NCI-H1930 (cell line): Measurements from ENCODE around the gene CARD19.
"Not testable (repeated sequence)": the region's sequence is repeated elsewhere in the genome, so short reads cannot be mapped to it uniquely, and the experiment has no call there.

Experiments
- DNase-seq, 2 experiments: peaks; one replicate each; lab custom pipeline; 2025; lab: John Stamatoyannopoulos, UW

CARD19 gene

DNA sequence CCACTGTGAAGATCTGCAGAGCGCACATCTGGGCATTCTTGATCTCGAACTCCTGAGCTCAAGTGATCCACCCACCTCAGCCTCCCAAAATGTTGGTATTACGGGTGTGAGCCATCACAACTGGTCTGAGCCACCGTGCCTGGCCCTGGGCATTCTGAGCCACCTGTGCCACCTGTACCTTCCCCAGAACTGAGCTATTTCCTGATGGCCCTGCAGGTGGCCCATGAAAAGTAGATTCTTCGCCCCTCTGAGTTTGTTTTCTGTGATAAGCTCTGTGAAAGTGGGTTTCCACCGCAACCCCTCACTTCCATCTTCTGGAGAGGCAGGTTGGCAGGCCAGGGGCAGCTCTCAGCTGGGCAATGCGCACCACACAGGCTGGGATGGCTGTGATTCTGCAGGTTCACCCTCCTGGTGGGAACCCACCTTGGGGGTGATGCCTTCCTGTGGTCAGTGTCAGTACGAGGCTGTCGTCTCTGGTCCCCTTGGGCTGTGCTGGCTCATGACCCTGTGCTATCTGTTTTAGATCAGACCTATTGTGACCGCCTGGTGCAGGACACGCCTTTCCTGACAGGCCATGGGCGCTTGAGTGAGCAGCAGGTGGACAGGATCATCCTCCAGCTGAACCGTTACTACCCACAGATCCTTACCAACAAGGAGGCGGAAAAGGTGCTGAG, 11.3 kb downstream of the CARD19 start:
- no peak for DNase-seq

DNA sequence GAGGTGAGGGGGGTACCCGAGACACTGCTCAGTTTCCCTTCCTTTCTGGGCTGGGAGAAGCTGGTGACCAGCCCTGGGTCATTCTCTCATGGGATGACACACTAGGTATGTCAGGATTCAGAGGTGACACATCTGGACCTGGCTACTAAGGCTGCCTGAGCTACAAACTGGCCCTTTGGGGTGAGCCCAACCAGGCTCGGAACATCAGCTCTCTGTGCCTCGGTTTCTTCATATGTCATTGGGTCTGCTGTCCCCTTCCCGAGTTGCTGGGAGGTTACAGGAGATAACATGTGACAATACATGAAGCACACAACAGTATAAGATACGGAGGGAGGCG, 11.8 kb downstream of the CARD19 start:
- DNase-seq: no peak

DNA sequence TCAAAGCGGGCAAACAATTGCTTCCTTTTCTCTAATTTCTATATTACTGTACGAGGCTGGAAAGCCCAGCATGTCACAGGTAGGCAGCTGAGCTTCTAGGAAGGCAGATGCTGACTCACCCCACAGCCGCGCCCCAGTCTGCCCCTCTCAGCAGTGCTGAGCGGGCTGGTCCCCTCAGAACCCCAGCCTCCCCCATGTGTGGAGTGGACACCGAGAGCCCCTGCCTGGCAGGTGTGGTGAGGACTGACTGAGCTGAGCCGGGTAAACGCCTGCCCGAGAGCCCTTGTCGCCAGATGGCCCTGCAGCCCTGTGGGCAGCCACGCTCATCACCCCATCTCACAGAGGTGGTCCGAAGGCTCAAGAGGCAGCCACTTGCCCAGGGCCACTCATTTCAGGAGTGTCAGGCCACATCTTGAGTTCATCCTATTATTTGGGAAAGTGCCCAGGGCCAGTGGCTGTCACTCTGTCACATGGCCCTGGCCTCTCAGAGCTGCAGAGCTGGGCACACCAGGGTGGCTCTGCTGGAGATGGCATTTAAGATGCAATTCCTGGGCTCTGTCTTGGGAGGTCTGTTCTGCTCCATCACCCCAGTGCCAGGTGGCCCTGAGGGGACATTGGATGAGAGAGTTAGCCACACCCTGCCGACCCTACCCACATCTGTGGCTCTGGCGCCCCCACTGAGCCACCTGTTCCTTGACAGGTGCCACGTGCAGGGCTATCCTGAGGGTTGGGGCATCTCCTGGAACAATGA, 12.4 kb downstream of the CARD19 start:
- DNase-seq: no peak

DNA sequence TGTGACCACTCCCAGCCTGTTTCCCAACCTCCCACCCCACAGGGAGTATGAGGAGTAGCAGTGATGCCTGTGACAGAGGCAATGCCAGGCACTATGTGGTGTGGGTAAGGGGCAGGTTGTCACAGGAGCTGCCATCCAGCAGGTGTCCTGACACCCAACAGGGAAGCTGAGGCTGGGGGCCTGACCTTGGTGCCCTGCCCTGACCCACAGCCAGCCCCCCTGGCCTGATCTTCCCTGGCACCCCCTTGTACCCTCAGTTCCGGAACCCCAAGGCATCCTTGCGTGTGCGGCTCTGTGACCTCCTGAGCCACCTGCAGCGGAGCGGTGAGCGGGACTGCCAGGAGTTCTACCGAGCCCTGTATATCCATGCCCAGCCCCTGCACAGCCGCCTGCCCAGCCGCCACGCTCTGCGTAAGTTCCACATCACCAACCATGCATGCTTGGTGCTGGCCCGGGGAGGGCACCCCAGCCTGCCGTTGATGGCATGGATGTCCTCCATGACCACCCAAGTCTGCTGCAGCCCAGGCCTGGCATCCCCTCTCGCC, 14.4 kb downstream of the CARD19 start:
- DNase-seq: no peak

DNA sequence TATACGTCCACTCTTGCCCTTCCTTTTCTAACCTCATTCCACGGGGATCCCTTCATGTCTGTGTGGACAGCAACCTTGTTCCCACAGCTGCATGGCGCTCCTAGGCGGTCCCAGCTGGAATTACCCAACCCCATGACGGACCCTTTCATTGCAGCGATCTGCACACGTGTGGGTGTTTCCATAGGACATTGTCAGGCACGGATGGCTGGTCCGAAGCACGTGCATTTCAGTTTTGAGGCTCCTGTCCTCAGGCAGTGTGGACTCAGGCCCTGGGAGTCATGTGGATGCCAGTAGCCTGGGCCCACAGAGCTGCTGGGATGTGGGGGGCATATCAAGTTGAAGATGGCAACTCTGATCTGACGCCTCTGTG, 15.0 kb downstream of the CARD19 start:
- DNase-seq: no peak

DNA sequence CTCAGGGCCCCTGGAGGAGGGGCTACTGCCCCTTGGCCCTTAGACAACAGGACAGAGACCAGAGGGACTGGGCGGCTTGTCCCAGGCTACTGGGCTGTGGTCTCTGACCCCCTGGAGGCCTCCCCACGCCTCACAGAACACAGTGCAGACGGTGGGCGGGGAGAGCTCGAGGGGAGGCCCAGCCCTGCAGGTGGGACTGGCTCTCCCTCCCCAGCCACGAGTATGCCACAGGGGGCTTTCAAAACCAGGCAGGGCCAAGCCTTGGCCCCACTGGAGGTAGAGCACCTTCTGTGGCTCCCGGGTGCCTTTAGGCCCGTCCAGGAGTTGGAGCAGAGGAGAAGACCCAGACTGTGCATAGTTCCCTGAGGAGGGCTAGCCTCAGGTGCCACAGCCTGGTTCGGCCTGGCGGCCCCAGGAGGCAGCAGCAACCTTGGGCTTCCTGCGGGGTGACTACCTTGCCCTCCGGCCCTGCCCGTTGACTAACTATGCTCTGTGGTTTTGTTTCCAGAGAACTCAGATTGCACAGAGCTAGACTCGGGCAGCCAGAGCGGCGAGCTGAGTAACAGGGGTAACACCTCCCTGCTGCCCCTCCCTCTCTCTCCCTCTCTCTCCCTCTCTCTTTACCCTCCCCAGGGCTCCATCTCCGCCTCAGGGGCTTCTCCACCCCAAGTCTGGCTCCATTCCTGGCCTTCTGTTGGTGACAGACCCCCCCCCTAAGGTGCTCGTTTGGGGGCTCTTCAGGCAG, 15.5 kb downstream of the CARD19 start:
- DNase-seq: no peak

DNA sequence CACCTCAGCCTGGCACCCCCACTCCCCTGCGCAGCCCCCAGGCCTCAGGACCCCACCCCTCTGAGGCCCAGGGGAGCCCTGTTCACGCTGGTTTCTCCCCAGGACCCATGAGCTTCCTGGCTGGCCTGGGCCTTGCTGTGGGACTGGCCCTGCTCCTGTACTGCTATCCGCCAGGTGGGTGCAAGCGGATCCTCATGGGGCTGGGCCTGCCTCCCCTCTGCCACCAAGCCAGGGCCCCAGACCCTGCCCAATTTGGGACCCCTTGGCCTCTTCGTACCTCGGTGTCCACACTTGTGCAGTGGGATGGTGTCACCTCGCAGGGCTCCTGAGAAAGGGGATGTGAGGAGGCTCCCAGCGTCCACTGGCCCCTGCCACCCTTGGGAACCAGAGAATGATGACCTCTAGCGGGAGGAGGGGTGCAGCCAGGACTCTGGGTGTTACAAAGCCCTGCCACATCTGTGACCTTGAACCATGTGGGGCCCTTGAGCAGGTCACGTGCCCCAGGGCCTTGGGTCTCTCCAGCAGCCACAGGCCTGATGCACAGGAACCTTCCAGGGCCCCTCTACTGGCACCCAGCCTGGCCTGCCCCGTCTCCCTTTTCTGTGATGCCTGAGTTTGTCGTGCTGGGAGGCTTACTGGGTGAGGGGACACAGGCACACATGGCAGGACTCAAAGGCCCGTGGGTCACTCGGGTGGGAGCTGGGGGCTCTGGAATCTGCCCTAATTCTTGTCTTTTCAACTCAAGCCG, 16.3 kb downstream of the CARD19 start:
- DNase-seq: no peak

DNA sequence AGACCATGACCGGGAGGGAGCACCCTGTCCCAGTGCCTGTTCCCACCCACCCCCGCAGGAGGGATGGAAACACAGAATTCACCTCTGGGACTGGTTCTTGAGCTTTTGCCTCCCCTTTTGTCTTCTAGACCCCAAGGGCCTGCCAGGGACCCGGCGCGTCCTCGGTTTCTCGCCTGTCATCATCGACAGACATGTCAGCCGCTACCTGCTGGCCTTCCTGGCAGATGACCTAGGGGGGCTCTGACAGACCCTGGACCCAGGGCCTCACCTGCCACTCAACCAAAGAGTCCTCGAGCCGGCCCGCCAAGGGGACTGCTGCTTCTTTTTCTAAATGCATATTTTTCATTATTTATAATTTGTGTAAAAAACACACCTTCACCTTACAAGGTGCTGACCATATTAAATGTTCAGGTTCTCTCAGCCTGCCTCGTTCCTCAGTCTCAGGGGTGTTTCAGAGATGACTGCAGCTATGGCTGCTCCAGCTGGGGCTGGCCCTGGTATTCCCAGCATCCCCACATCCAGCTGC, 16.9 kb downstream of the CARD19 start:
- no peak for DNase-seq

DNA sequence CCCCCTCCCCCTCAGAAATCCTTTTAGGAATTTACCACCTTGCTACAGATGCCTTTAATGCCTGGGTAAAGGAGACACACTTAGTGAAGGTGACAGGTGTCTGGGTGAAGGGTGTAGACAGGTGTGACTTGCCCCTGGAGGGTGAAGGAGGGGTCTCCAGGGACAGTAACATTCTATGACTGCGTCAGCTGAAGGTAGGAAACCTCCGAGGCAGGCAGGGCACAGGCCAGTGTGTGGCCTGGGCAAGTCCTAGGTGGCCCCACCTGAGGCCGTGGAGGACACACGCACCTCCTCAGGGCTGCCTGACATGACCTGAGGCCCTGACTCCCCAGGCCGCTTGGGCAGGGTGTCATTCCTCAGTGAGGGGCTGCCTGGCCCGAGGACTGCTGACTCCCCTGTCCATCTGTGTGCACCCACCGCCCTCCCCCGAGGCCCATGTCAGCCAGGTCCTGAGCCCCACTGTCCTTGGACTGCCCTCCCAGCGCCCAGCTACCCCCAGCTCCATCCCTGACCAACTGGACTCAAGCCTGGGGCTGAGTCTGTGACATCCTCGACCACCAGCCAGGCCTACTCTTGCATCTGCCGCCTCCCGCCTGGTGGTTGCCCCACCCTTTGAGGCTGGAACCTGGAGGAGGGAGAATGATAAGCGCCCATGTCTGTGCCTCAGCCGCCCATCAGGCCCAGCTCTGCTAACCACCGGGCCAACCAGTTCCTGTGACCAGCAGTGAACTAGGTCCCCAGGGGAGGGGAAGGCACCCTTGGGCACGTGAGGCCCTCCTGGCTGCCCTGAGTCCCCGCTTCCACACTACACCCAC, 18.4 kb downstream of the CARD19 start:
- no peak for DNase-seq

DNA sequence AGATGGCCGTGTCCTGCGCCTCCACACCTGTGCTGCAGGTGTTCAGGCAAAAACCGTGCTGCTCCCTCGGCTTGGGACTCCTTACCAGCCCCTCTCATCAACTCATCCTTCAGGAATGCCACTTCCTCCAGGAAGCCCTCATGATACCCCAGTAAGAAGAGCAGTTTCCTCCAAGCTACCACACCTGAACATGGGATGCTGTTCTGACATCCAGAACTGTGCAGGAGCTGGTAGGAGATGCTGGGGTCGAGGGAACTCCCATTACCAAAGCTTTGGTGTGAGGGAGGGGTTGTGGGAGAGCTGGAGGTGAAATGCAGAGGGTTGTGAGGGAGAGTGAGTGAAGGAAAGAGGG, 18.9 kb downstream of the CARD19 start:
- DNase-seq: no peak

DNA sequence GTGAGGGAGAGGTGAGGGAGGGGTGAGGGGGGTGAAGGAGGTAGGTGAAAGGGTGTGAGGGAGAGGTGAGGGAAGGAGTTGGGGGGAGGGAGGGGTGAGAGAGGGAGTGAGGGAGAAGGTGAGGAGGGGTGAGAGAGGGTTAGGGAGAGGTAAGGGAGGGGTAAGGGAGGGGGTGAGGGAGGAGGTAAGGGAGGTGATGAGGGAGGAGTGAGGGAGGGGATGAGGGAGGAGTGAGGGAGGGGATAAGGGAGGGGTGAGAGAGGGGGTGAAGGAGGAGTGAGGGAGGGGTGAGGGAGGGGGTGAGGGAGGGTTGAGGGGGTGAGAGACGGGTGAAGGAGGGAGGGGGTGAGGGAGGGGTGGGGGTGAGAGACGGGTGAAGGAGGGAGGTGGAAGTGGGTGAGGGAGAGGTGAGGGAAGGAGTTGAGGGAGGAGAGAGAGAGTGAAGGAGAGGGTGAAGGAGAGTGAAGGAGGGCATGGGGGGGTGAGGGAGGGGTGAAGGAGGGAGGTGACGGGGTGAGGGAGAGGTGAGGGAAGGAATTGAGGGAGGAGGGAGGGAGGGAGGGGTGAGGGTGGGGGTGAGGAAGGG, 19.6 kb downstream of the CARD19 start:
- no peak for DNase-seq

DNA sequence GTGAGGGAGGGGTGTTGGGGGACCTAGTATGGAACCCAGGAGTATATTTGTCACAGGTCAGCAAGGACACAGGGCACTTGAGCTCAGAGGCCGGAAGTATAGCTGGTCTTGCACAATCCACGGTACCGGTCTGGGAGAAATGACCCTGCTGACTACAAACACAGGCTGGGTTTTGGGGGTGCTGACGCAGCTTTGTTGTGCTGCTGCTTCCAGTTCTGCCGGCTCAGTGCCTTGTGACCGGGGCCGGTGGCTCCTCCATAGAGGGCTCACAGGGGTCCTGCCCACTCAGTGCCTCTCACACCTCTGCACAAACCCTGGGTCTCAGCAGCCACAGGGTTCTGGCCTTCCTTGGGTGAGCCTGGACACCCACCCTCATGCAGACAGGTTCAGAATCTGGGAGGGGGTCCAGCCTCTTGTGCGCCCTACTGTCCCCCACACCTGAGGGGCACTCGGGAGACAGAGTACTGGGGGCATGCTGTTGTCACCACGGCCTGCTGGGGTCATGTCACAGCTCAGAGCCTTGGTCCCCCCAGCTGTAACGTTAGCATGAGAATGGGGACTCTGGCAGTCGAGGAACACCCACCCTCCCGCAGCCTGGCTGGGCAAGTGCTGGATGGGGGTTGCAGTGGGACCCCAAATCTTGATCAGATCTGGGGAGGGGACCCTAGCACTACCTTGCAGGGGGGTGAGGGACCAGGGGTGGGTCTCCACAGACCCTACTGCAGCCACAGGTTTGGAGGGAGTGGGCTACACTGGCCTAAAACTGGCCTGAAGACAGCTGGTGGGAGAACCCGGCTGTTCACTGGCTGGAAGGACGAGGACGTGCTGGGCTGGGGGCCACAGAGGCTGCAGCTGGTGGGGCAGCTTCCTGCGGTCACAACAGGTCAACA, 20.3 kb downstream of the CARD19 start:
- no peak for DNase-seq

DNA sequence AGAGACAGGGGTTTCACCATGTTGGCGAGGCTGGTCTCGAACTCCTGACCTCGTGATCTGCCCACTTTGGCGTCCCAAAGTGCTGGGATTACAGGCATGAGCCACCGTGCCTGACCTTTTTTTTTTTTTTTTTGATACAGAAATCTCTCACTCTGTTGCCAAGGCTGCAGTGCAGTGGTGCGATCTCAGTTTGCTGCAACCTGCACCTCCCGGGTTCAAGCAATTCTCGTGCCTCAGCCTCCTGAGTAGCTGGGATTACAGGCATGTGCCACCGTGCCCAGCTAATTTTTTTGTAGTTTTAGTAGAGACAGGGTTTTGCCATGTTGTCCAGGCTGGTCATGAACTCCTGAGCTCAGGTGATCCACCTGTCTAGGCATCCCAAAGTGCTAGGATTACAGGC, 21.5 kb downstream of the CARD19 start:
- DNase-seq: not testable (repeated sequence)

DNA sequence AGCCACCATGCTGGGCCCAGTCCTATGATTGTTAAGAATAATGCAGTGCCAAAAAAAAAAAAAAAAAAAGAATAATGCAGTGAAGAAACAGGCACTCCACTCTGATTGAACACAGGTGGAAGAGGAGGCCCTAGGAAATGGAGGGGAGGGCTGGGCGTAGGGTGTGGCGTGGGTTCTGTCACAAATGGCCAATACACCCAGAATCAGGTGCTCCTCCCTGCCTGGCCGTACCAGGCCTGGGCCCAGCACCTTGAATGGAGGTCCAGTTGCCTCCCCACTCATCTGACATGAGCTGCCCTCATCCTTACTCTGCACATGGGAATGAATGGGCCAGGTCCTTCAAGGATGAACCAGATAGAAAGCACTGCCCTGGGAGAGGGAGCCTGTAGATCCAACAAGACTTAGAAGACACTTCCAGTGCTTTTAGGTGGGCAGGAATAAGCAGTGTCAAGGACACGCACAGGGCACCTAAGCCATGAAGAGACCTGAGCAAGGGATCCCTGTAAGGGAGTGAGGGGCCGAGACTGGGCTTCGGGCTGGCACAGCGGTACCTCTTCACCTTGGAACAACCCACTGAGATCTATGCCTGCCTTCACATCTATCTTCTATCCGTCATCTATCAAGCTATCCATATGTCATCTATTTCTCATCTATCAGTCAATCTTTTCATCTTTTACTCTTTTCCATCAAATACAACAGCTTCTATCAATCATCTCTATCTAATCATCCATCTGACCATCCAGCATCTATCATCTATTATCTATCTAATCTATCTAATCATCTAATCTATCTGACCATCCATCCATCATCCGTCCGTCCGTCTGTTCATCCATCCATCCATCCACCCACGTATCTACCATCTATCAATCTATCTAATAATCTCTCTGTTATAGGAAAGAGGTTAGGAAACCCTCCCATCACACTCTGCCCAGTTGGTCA, 22.2 kb downstream of the CARD19 start:
- no peak for DNase-seq

DNA sequence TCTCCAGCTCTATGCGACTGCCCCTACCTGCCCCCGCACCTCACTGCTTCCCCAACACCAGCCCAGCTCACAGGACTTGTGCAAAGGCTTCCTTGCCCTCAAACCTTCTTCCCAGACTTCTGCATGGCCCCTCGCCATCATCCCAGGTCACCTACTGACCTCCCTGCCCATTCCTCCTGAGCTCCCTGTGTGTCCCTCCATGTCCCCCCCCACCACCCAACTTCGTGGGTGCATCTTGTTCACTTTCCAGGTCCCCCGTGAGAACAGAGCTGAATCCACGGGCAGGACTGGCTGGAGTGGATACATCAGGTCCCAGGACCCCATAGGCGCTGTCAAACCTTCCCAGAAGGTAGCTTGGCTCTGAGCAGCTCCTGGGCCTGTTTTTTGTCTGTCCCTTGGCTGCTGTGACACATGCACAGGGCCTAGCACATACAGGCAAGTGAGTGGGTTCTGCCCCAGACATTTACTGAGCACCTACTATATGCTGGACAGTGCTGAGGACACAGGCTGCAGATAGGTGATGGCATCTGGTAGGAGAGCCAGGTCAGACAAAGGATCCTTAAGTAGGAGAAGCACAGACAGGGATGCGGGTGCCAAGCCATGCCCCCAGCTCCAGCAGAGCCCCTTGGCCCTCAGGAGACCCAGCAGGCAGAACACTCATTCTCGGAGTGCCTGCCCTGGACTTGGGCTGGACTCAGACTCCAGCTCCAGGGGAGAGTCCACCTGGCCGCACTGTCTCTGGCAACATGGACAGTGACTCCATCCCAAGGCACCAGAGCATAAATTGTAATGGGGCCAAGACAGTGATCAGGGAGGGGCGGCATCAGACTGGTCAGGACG, 23.1 kb downstream of the CARD19 start:
- DNase-seq: no peak

DNA sequence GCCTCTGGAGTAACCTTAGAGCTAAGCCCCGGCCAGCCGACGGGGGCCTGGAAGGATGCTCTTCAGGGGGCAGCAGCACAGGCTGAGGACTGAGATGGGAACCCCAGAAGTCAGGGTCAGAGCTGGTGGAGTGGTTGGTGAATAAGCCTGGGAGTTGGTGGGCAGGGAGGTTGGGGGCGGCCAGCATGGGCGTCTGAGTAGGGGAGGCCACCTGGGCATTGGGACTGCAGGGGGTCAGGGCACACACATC, 23.6 kb downstream of the CARD19 start:
- DNase-seq: no peak

DNA sequence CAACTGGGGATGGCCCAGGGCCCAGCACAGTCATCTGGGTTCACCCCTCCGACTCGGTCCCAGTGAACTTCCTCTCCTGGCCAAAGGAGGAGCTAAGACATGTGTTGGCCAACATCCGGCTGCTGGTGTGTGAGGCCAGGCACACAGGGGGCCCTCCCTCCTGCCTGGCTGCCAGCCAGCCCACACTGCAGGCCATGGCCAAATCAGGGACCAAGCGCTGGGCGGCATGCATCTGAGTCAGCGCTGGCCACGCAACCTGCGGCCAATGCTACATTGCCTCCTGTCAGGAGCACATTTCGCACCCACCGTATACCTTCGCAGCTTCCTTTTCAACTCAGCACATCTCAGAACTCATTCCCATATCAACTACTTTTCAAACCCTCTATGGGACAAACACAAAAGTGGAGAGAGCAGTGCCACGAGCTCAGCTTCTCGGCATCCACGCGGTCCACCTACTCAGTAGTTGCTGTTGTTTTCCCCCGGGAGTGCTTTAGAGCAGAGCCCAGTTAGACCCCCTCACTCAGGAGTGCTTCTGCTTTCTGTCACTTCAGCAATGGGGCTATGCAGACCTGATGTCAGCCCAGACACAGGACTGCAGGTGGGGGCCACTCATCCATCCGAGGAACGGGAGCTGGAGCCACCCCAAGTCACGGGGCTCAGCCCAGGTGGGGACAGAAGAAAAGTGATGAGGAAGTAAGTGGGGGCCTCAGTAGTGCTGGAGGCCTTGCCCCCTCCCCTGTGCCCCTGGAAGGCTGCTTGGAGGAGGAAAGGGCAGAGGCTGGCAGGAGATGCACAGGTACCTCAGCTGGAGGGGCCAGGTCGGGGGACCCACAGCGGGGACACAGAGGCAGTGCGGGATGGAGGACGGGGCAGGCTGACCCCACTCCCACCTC, 24.2 kb downstream of the CARD19 start:
- no peak for DNase-seq
